HepG2 (cell line): Measurements from ENCODE around the gene ESRRG. TPM values are rescaled to one million over a fixed set of nuclear protein-coding genes. Genes with fewer than 3 reads are reported as not detected.

Experiments used
- ATAC-seq: fragments of 200-7000 bp; cut with Tn5 transposase; 3 replicates; pipeline ENCODE4 v1.9.1; 2020; ENCODE audit warnings: mild to moderate bottlenecking, moderate library complexity
- BruUV-seq: library from RNA; stranded (reverse); fragments of 400-500 nt; replicated peaks from 2 replicates; lab custom pipeline; 2021; lab: Mats Ljungman, UMichigan
- CTCF ChIA-PET: fragments of 300-600 bp; formaldehyde crosslinking; extraction: SDS; loops from one replicate; lab custom pipeline; 2021; ENCODE audit warnings: low total read pairs, inconsistent platforms, low intra/inter-chr PET ratio; lab: Yijun Ruan, JAX
- POLR2A ChIA-PET: fragments of 350-600 bp; sonication (Branson Sonifier 250); formaldehyde crosslinking; loops from one replicate; lab custom pipeline; 2020; ENCODE audit warnings: antibody characterized with exemption, inconsistent platforms; lab: Yijun Ruan, JAX
- DNase-seq: peaks from one replicate; pipeline ENCODE4 v3.0.0-alpha.2; 2015; ENCODE audit warnings: low spot score
- FAIRE-seq: peaks from 3 replicates; lab custom pipeline; 2011; peaks lifted over from hg19 to GRCh38; lab: Jason Lieb, UNC
- H2AFZ ChIP-seq: one replicate; pipeline ENCODE4 v1.6.1; 2011; ENCODE audit warnings: low read length, inconsistent platforms
- H3K27ac ChIP-seq: fragments of 300-600 bp; 3 replicates; pipeline ENCODE4 v1.8.0; 2011; ENCODE audit warnings: mixed run types, mild to moderate bottlenecking, mixed read lengths, low read length, inconsistent platforms; ENCODE audit not compliant: insufficient read depth; ENCODE audit errors: extremely low read length
- H3K27me3 ChIP-seq, 2 experiments: fragments of 200-600 bp in 1 of 2; 2 replicates in 1 of 2; 3 replicates in 1 of 2; pipeline versions ENCODE4 v1.6.0 to v1.8.0; 2011; ENCODE audit warnings: low read length in 2 of 2, mild to moderate bottlenecking in 2 of 2, moderate library complexity in 2 of 2, inconsistent platforms in 1 of 2; ENCODE audit not compliant: insufficient read depth in 2 of 2, control insufficient read depth in 1 of 2
- H3K36me3 ChIP-seq, 2 experiments: fragments of 200-600 bp in 1 of 2; replicated peaks in 1 of 2; 2 replicates in 1 of 2; 3 replicates in 1 of 2; pipeline versions ENCODE4 v1.5.1 to v1.8.0; 2011; ENCODE audit warnings: low read length in 2 of 2, inconsistent platforms in 1 of 2; ENCODE audit not compliant: insufficient read depth in 2 of 2, control insufficient read depth in 1 of 2
- H3K4me1 ChIP-seq: 2 replicates; pipeline ENCODE4 v1.5.1; 2012; ENCODE audit warnings: low read length, inconsistent platforms; ENCODE audit not compliant: insufficient read depth
- H3K4me2 ChIP-seq: 2 replicates; pipeline ENCODE4 v1.6.0; 2011; ENCODE audit warnings: low read depth, low read length, inconsistent platforms
- H3K4me3 ChIP-seq, 3 experiments: fragments of 200-600 bp in 1 of 3; sonication (generic), shearing (Covaris generic) in 1 of 3; replicated peaks in 1 of 3; 2 replicates each; pipeline ENCODE4 v1.5.1; 2011 to 2016; ENCODE audit warnings: low read length in 3 of 3, inconsistent platforms in 2 of 3, low read depth in 2 of 3, mild to moderate bottlenecking in 2 of 3, control low read depth in 1 of 3, mixed read lengths in 1 of 3; ENCODE audit not compliant: insufficient read depth in 1 of 3
- H3K79me2 ChIP-seq: one replicate; pipeline ENCODE4 v1.6.1; 2011; ENCODE audit warnings: low read length, inconsistent platforms; ENCODE audit not compliant: insufficient read depth
- H3K9ac ChIP-seq: 2 replicates; pipeline ENCODE4 v1.6.0; 2011; ENCODE audit warnings: mild to moderate bottlenecking, low read depth, low read length, inconsistent platforms; ENCODE audit not compliant: insufficient read depth
- H3K9me3 ChIP-seq: 2 replicates; pipeline ENCODE4 v1.5.1; 2012; ENCODE audit warnings: mild to moderate bottlenecking, low read length
- H4K20me1 ChIP-seq: 2 replicates; pipeline ENCODE4 v1.6.0; 2011; ENCODE audit warnings: inconsistent platforms, mild to moderate bottlenecking, low read length, moderate library complexity; ENCODE audit not compliant: insufficient read depth
- FOXM1 ChIP-seq: sonication (generic); formaldehyde crosslinking; IDR thresholded peaks from 2 replicates; pipeline ENCODE4 v1.5.0; 2020; ENCODE audit warnings: missing genetic modification reagents
- FOXP1 ChIP-seq, 2 experiments: fragments of 450-650 bp in 1 of 2; IDR thresholded peaks; 2 replicates each; pipeline ENCODE4 v1.6.1; 2017 to 2018; ENCODE audit warnings: antibody characterized with exemption in 1 of 2
- GATA4 ChIP-seq: sonication (generic); IDR thresholded peaks from 2 replicates; pipeline ENCODE4 v1.6.1; 2016; ENCODE audit warnings: antibody characterized with exemption, low read depth, borderline replicate concordance
- KAT2B ChIP-seq: fragments of 150-350 bp; IDR thresholded peaks from 2 replicates; pipeline ENCODE4 v1.6.1; 2014; ENCODE audit warnings: low read depth, low read length, borderline replicate concordance
- KLF15 ChIP-seq: sonication (generic); formaldehyde crosslinking; IDR thresholded peaks from 2 replicates; pipeline ENCODE4 v1.8.1; 2023; ENCODE audit warnings: borderline replicate concordance, mild to moderate bottlenecking, inconsistent platforms, missing genetic modification reagents, mixed read lengths
- RORA ChIP-seq: sonication (generic); formaldehyde crosslinking; IDR thresholded peaks from 2 replicates; pipeline ENCODE4 v1.5.0; 2020; ENCODE audit warnings: mild to moderate bottlenecking, missing genetic modification reagents, moderate library complexity
- SIX1 ChIP-seq: sonication (generic); formaldehyde crosslinking; IDR thresholded peaks from 2 replicates; pipeline ENCODE4 v1.4.0; 2020; ENCODE audit warnings: missing genetic modification reagents, borderline replicate concordance
- ZBTB25 ChIP-seq: IDR thresholded peaks from 2 replicates; pipeline ENCODE4 v1.6.1; 2018; ENCODE audit warnings: missing genetic modification reagents
- ZBTB3 ChIP-seq: sonication (generic); formaldehyde crosslinking; IDR thresholded peaks from 2 replicates; pipeline ENCODE4 v1.4.0; 2020; ENCODE audit warnings: low read depth, mild to moderate bottlenecking, moderate library complexity, missing genetic modification reagents, borderline replicate concordance
- ZFYVE20 ChIP-seq: sonication (generic); formaldehyde crosslinking; IDR thresholded peaks from 2 replicates; pipeline ENCODE4 v1.8.0; 2023; ENCODE audit warnings: low read depth, mild to moderate bottlenecking, moderate library complexity, missing genetic modification reagents, borderline replicate concordance
- ZNF362 ChIP-seq: sonication (generic); formaldehyde crosslinking; IDR thresholded peaks from 2 replicates; pipeline ENCODE4 v1.4.0; 2020; ENCODE audit warnings: missing genetic modification reagents, mild to moderate bottlenecking, borderline replicate concordance
- ZNF605 ChIP-seq: sonication (generic); formaldehyde crosslinking; IDR thresholded peaks from 2 replicates; pipeline ENCODE4 v1.8.0; 2022; ENCODE audit warnings: mild to moderate bottlenecking, missing genetic modification reagents
- WGBS: methylation state at CpG from one replicate; pipeline ENCODE4 v1.1.6; 2017; ENCODE audit warnings: low lambda C conversion rate; 5-methylcytosine and 5-hydroxymethylcytosine counted together
- in situ Hi-C: cut with HindIII; loops from 2 replicates; pipeline ENCODE4 v1.10.0; 2017; ENCODE audit warnings: low pct_unique_long_range_greater_than_20kb; ENCODE audit not compliant: extremely low pct_ligation_motif_present
- intact Hi-C: fragments of 100-400 bp; cut with micrococcal nuclease; formaldehyde crosslinking; loops from one replicate; pipeline ENCODE4 v1.10.0; 2022; ENCODE audit not compliant: unreplicated experiment
- polyA plus RNA-seq, 8 experiments: library from polyadenylated mRNA; depleted of rRNA in 3 of 8; stranded (reverse) in 7 of 8; unstranded in 1 of 8; fragments of >200 nt; fragmentation: Illumina TruSeq in 4 of 8; extraction: Trizol in 4 of 8; gene quantifications; 2 replicates each; pipeline versions ENCODE4 v1.2.1 to v1.2.3, GENCODE V29; 2011 to 2016; ENCODE audit warnings: low read depth in 4 of 8, missing spikeins in 1 of 8, mixed read lengths in 1 of 8; ENCODE audit not compliant: insufficient read depth in 1 of 8
- total RNA-seq, 5 experiments: library from RNA; depleted of rRNA; stranded (reverse); fragments of >200 nt; fragmentation: Illumina TruSeq; extraction: Trizol; gene quantifications; 2 replicates each; pipeline ENCODE4 v1.2.3, GENCODE V29; 2016; ENCODE audit warnings: low read depth in 1 of 5
- TF ChIP-seq, protein P1 (sequence below): fragments of 450-650 bp; IDR thresholded peaks from 2 replicates; pipeline ENCODE4 v1.6.1; 2016
- TF ChIP-seq, protein P2 (sequence below): sonication (generic); formaldehyde crosslinking; IDR thresholded peaks from 2 replicates; pipeline ENCODE4 v1.8.0; 2022; ENCODE audit warnings: mild to moderate bottlenecking, missing genetic modification reagents

The ESRRG gene
- total and polyA plus RNA-seq, 2 of the 13 experiments (the other 11 are each of a cell fraction or from before 2014, with no cell fraction given) = not detected

DNA sequence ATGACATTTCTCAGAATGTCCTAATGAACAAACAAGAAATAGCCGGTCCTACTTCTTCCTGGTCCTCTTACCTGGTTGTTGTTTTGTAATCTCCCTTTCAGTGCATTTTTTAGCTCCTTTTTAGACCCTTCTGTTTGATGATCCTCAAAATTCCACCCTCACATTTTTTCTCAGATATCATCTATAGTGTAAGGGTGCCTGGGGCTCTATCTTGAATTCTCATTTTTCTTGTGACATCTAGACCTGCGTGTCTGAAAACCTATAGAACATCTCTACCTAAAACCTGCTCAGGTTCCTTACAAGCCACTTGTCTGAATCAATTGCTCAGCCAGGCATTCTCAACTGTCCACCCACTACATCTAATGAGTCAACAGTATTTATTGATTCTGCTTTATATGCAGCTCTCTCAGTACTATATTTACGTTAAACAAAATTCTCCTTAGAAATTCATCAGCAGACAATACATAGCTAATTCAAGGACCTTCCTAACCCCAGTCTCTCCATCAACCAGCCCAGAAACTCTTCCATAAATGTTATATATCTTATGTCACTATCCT, 263.5 kb downstream of the ESRRG start:
- intact Hi-C loops (no loop called here), in situ Hi-C loops (no loop called here)
- Histone ChIP-seq H3K4me3 (no peak overlapping the region), H3K27ac (no peak overlapping the region), H3K4me2 (no peak overlapping the region), H3K27me3 (no peaks in the 10 kb centered on the region; a peak in 1 of 5 replicates), H3K4me1 (no peaks in the 10 kb centered on the region), H3K9me3 (no peaks in the 10 kb centered on the region), H3K9ac (no peak overlapping the region), H3K79me2 (no peaks in the 10 kb centered on the region), H2AFZ (no peak overlapping the region), H4K20me1 (no peaks in the 10 kb centered on the region), H3K36me3 (no peaks in the 10 kb centered on the region)
- WGBS = 10% methylated on average over 3 of the region's 3 CpGs
- POLR2A ChIA-PET = no interaction called here
- no TSS peak for BruUV-seq
- DNase-seq (no peak), ATAC-seq (no peak), FAIRE-seq (no peak)
- TF ChIP-seq ZBTB25 (no peak), FOXM1 (CRISPR knock-in tag) (no peak), SIX1 (CRISPR knock-in tag) (no peak), RORA (CRISPR knock-in tag) (no peak), KAT2B (no peak), GATA4 (no peak), ZNF362 (CRISPR knock-in tag) (no peak), ZFYVE20 (no peak), ZNF605 (CRISPR knock-in tag) (no peak), ZBTB3 (CRISPR knock-in tag) (no peak), KLF15 (CRISPR knock-in tag) (no peak), FOXP1 (IDR thresholded peaks at IDR 0.05) (no peak), FOXP1 (CRISPR knock-in tag; IDR thresholded peaks at IDR 0.05) (no peak)
- TF ChIP-seq, protein P1, sequence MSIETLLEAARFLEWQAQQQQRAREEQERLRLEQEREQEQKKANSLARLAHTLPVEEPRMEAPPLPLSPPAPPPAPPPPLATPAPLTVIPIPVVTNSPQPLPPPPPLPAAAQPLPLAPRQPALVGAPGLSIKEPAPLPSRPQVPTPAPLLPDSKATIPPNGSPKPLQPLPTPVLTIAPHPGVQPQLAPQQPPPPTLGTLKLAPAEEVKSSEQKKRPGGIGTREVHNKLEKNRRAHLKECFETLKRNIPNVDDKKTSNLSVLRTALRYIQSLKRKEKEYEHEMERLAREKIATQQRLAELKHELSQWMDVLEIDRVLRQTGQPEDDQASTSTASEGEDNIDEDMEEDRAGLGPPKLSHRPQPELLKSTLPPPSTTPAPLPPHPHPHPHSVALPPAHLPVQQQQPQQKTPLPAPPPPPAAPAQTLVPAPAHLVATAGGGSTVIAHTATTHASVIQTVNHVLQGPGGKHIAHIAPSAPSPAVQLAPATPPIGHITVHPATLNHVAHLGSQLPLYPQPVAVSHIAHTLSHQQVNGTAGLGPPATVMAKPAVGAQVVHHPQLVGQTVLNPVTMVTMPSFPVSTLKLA = no peak
- TF ChIP-seq, protein P2, sequence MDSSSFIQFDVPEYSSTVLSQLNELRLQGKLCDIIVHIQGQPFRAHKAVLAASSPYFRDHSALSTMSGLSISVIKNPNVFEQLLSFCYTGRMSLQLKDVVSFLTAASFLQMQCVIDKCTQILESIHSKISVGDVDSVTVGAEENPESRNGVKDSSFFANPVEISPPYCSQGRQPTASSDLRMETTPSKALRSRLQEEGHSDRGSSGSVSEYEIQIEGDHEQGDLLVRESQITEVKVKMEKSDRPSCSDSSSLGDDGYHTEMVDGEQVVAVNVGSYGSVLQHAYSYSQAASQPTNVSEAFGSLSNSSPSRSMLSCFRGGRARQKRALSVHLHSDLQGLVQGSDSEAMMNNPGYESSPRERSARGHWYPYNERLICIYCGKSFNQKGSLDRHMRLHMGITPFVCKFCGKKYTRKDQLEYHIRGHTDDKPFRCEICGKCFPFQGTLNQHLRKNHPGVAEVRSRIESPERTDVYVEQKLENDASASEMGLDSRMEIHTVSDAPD (CRISPR knock-in tag) = no peak
- CTCF ChIA-PET = no interaction called here
